Left cardiac atrium (tissue), 4 donors: ENCODE data around the gene PLXNB2. TPM values are rescaled to one million over a fixed set of nuclear protein-coding genes. Genes with fewer than 3 reads are reported as not detected.
"Not testable (repeated sequence)": the region's sequence is repeated elsewhere in the genome, so short reads cannot be mapped to it uniquely, and the experiment has no call there.

ENCODE experiments used
- ATAC-seq, 2 donors: fragments of 200-7000 bp; cut with Tn5 transposase; one replicate each; pipeline ENCODE4 v1.9.1; 2020; ENCODE audit warnings: mild to moderate bottlenecking in 2 of 2, moderate library complexity in 2 of 2
- DNase-seq: peaks from one replicate; pipeline ENCODE4 v3.0.0-alpha.2; 2020
- intact Hi-C, 2 donors: fragments of 100-400 bp; cut with DNase I; formaldehyde crosslinking; loops; one replicate each; pipeline versions ENCODE4 v1.14.1 to v1.15.1; 2022 to 2023
- total RNA-seq, 2 donors: library from RNA; stranded (reverse); fragmentation: NEBNext Ultra II Directional; extraction: Animal tissue kit (Norgen Biotek cat#: 25700); gene quantifications; one replicate each; pipeline ENCODE4 v1.2.1, GENCODE V29; 2021
- donor health status: DM: no; HTN: yes; CAD: no.
- donor health status: DM: no; HTN: yes; CAD: no; lungs with severe emphysema.
- donor health status: DM: yes; HTN: yes; CAD: no.
- donor health status: Dilated cardiomyopathy.

The PLXNB2 gene
- total RNA-seq, 2 donors from 2014 or later: 76.2 to 91.5 TPM

DNA sequence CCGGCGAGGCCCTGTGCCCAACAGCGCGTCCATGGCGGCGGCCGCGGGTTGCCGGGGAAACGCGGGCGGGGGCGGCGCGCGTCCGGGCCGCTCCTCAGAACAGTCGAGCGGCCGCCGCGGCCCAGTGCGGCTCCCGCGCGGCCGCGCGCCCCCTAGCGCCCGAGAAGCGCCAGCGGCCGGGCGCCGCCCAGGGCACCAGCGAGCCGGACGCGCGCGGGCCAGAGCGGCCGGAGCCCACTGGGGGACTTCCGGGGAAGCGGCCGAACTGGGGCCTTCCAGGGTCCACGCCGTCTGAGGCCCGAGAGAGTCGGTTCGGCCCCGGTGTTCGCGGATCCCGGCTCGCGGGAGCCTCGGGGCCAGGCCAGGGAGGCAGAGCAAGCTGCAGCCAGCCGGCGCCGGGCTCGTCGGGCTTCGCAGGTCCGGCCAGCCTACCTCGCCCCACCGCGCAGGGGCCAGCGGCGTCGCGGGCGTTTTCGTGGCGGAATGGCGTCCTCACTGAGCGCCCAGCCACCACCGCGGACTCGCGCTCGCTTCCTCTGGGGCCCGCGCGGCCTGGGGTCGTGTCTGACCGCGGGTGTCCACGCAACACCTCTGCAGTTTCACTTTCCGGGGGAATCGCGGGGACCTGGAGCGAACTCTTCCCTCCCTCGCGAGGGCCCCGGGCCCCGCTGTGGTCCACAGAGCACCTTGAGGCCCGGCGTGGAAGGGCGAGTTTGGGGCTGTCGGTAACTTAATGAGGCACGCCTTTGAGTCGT lies 19.7 kb upstream of the PLXNB2 start, which contains the start of gene DENND6B:
Gene DENND6B, minus strand, starts transcription at position 57 of the 755 bp plus-strand sequence. Its CDS starts 24 bp downstream, at position 33.
- intact Hi-C loops: loop anchor here in 1 of 2 donors (5.0 kb wide), 1 partner anchor 50 kb away; no protein-coding TSS in a partner anchor
- ATAC-seq (peak; percentile 95 to 97), DNase-seq (peak; percentile 87)

DNA sequence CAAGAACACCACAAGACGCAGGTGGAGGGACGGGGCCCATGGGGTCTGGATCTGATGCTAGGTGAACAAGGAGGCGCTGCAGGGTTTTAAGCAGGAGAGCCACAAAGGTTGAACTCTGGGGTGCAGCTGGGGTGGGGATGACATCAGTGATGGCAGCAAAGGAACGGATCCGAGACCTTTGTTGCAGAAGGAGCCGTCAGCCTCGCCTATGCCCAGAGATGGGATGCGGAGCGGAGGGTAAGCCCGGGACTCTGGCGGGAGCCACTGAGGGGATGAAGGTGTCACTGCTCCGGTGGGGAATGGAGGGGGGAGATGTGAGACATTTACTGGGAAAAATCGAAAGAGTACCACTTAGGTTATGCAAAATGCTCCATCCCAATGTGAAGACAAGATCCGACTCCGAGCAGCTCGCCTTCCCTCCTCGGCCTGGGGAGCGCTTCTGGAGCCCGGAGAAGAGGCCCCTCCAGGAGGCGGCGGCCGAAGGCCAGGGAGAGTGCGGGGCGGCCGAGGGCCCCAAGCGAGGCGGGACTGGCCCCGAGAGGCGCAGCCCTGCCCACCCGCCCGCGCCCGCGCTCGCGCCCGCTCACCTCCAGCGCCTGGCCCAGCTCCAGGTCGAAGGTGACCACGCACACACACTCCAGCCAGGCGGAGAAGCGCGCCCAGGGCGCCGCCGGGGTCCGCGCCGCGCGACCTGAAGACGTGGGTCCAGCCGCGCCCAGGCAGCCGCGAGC lies 18.9 kb upstream of the PLXNB2 start:
- intact Hi-C loops: loop anchor here in 1 of 2 donors (5.0 kb wide), 1 partner anchor 49 kb away; no protein-coding TSS in a partner anchor
- no peak for ATAC-seq
- no peak for DNase-seq

DNA sequence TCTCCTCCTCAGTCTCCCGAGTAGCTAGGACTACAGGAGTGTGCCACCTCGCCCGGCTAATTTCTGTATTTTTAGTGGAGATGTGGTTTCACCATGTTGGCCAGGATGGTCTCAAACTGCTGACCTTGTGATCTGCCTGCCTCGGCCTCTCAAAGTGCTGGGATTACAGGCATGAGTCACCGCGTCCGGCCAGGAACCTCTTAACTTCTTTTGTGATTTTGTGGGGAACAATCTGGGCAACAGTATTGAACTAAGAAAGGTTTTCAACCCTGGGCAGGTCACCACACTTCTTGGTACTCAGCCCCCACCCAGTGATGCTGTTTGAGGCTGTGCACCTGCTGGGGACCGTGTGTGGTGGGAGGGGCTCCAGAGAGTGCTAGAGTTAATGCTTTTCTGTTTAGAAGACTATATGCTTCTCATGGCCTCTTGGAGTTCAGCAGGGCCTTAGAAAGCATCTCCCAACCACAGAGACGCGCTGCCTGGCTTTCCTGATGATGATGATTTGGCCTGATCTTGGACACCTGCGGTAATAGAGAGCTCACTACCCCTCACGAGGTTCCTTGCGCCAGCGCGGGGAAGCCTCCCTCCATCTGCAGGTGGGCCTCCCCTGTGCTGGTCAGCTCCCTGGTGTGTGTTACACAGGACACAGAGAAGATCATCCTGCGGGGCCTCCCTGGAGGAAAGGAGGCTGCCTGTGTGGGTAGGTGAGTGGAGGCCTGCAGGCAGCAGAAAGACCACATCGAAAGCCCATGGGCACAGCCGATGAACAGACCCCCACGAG lies 18.2 kb upstream of the PLXNB2 start:
- intact Hi-C loops: loop anchor here (2.0 to 5.0 kb wide), 2 partner anchors 48 to 49 kb away; no protein-coding TSS in a partner anchor
- DNase-seq: no peak
- ATAC-seq: no peak

DNA sequence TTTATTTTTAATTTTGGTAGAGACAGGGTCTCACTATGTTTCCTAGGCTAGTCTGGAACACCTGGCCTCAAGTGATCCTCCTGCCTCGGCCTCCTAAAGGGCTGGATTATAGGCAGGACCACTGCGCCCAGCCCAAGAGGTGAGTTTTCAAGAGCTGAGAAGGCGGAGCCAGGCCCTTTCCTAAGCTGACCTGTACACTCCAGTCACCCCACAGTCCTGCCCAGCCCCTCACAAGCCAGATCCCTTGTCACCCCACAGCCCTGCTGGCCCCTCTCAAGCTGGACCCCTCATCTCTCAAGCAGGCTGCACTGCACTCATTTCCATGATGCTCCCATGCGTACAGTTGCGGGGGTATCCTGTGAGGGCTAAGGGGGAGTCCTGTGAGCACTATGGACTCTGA lies 16.5 kb upstream of the PLXNB2 start:
- ATAC-seq: no peak

DNA sequence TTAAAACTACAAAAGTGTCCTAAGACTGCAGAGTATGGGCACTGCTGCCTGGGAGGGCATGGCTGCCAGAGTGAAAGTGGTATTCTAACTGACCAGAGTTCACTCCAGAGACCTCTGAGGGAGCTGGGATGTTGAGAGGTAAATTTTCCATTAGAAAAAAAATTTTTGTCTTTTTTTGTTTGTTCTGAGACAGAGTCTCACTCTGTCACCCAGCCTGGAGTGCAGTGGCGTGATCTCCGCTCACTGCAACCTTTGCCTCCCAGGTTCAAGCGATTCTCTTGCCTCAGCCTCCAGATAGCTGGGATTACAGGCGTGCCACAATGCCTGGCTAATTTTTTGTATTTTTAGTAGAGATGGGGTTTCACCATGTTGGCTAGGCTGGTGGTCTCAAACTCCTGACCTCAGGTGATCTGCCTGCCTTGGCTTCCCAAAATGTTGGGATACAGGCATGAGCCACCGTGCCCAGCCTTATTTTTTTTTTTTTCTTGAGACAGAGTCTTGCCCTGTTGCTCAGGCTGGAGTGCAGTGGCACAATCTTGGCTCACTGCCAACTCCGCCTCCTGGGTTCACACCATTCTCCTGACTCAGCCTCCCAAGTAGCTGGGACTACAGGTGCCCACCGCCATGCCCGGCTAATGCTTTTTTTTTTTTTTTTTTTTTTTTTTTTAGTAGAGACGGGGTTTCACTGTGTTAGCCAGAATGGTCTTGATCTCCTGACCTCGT lies 15.1 kb upstream of the PLXNB2 start:
- intact Hi-C loops: not testable (repeated sequence)

More for the DNA sequence above, 16.5 kb upstream of the PLXNB2 start:
- intact Hi-C loops: loop anchor here in 1 of 2 donors (2.0 kb wide), 1 partner anchor 47 kb away; no protein-coding TSS in a partner anchor
- DNase-seq: no peak

DNA sequence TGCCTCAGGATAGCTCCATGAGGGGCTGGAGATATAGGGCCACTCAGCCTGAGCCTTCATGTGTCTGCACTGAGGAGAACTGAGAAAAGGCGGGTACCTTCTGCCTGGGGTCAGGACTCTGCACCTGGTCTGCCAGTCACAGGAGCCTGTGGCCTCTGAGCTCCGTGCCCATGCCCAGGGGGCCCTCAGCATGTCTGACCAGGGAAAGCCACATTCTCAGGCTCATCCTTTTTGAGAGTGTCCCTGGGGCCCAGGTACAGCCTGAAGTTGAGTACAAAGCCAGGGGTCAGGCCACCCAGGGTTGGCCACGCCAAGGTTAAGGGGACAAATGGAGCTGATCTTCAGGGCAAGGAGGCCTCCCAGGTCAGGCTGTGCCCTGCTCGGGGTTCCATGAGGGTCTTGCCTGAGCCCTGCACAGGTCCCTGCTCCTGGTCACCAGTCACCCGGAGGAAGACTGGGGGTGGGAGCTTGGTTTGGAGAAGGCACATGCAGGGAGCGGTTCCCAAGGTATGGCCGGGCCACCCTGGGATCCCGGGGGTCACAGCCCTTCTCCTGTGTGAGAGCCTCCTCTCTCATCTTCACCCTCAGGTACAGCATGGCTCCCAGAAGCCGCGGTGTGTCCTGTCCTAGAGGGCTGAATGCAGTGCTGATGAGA lies 13.4 kb upstream of the PLXNB2 start:
- intact Hi-C loops: no loop called here
- DNase-seq: no peak
- no peak for ATAC-seq

More for the DNA sequence above, 15.1 kb upstream of the PLXNB2 start:
- DNase-seq, ATAC-seq: not testable (repeated sequence)

DNA sequence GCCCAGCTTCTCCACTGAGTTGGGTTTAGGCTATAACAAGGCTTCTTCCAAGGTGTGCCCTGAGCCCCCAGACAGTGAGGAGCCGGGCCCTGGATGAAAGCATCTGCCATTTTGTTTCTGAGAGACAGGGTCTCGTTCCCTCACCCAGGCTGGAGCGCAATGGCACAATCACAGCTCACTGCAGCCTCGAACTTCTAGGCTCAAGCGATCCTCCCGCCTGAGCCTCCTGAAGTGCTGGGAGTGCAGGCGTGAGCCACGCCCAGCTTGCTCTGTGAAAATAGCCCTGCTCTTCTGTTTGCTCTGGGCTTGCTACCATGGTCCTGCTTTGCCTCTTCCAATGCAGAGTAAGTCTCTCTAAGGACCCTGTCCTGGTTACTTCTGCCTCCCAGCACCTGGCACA lies 12.7 kb upstream of the PLXNB2 start:
- intact Hi-C loops: no loop called here
- no peak for DNase-seq
- no peak for ATAC-seq

DNA sequence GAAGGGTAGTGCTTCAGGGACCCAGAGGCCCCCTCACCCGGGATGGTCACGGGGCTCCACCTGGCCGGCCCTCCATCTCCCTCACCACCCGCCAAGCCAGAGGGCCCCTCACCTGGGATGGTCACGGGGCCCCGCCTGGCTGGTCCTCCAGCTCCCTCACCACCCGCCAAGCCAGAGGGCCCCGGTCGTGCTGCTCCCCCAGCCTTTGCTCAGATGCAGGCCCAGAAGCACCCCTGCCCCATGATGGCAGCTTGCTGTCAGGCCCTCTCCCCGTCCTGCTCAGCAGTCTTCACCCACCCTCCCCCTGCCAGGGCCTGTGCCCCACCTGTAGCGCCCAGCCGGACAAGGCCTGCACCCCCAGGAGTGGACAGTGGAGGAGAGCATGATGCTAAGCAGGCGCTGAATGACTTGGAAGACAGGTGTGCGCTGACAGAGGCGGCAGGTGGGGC lies 12.1 kb upstream of the PLXNB2 start:
- DNase-seq: no peak
- intact Hi-C loops: no loop called here
- no peak for ATAC-seq

DNA sequence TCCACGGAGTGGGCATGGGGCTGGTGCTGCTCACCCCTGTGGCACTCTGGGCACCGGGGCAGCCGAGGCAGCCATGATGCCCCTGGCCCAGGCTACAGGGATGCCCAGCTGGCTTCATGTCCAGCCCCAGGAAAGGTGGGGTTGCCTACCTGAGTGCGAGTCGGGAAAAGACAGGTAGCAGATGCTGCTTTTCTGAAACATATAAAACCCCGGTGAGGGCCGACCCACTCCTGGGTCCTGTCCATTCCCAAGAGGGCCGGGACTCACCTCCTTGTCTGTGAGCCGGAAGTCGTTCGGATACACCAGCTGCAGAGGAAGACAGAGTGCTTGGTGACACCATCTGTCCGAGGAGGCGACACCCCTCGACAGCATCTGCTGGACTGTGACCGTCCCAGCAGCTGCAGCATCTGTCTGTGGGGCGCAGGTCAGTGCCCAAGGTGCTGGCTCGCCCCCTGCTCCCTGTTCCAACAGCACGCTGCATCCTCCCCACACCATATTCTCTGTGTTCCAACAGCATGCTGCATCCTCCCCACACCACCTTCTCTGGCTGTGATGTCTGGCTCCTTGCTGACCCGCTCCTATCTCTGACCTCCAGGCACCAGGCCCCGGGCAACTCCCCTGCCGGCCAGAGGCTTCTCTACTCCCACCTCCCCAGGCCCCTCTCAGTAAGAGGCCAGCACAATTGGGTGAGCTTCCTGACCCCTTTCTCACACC lies 11.4 kb upstream of the PLXNB2 start:
- intact Hi-C loops: no loop called here
- DNase-seq: no peak
- ATAC-seq: no peak

DNA sequence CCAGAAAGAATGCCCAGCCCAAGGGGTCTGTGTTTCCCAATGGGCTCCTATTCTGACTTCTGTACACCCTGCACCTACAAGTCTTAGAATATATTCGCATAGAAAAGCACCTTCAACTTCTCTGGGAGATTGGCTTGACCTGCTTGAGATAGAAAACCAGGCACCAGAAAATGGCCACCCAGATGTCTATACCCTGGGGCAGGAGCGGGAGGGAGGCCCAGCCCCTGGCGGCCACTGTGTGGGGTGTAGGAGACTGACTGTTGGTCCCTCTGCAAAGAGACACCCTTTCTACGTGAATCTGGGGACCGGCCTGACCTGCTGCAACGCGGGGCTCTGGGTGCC lies 10.9 kb upstream of the PLXNB2 start:
- intact Hi-C loops: no loop called here
- no peak for ATAC-seq

DNA sequence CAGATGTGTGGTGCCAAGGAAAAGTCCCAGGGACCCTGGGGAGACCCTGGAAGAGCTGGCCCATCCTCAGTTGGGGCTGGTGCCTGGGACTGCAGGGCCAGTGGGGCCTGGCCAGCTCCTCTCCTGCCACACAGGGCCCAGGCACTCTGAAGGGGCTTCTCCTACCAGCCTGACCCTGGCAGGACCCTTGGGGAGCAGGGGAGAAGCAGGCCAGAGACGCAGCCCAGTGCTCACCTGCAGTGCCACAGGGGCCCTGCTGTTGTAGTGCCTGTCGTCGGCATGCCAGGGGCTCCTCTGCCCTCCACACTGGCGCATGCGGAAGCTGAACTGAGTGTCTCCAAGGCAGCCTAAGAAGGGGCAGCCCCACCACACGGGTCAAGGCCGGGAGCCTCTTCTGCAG lies 10.2 kb upstream of the PLXNB2 start:
- intact Hi-C loops: no loop called here
- no peak for ATAC-seq
- DNase-seq: no peak

More for the DNA sequence above, 10.9 kb upstream of the PLXNB2 start:
- DNase-seq: no peak

DNA sequence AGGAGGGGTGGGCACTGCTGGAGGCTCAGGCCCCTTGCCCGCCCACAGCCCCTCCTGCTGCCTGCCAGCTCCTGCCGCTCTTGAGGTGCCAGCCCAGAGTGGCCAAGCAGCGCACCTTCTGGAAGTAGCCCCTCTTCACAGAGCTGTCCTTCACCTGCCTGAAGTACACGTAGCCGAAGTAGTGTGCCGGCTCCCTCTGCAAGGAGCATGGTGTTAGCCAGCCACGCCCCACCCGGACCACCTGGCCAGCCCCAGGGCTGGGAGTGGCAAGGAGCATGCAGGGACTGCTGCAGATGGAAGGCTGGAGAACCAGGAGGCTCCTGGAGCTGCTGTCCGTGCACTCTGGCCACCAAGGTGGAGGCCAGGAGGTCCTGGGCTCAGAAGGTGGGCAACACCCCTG lies 9.7 kb upstream of the PLXNB2 start:
- no peak for ATAC-seq
- intact Hi-C loops: no loop called here
- DNase-seq: no peak

DNA sequence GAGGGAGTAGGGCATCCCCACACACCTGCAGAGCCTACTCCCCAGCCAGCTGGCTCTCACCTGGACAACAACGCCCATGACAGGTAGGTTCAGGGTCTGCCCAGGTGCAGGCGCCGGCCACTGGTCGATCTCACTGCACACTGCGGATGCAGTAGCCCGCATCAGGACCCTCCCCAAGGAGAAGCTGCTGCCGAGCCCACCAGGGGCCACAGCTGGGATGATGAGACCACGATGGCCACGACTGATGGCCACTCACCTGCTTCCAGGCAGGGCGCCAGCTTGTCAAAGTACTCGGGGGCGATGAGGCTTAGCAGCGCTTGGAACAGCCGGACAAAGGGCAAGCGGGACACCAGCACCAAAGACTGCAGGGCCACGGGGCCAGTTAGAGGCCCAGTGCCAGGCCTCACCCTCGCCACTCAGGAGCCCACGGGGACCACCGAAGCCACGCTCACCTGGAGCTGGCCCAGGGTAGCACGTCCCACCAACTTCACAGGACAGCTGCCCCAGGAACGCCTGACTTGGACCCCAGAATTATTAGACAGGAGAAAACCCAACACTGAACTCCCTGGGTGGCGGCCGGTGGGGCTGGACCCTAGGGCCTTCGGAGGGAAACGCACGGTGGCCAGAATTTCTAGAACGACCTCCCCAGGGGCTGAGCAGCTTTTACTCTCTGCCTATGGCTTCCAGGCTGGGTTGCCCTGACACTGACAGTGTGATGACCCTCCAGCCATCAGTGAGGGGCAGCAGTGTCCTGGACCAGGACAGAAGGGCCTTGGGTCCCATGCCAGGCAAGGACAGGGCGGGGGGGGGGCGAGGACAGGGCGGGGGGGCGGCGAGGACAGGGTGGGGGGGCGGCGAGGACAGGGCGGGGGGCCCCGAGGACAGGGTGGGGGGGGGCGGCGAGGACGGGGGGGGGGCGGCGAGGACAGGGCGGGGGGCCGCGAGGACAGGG lies 8.9 kb upstream of the PLXNB2 start:
- intact Hi-C loops: no loop called here
- no peak for DNase-seq
- ATAC-seq: no peak

DNA sequence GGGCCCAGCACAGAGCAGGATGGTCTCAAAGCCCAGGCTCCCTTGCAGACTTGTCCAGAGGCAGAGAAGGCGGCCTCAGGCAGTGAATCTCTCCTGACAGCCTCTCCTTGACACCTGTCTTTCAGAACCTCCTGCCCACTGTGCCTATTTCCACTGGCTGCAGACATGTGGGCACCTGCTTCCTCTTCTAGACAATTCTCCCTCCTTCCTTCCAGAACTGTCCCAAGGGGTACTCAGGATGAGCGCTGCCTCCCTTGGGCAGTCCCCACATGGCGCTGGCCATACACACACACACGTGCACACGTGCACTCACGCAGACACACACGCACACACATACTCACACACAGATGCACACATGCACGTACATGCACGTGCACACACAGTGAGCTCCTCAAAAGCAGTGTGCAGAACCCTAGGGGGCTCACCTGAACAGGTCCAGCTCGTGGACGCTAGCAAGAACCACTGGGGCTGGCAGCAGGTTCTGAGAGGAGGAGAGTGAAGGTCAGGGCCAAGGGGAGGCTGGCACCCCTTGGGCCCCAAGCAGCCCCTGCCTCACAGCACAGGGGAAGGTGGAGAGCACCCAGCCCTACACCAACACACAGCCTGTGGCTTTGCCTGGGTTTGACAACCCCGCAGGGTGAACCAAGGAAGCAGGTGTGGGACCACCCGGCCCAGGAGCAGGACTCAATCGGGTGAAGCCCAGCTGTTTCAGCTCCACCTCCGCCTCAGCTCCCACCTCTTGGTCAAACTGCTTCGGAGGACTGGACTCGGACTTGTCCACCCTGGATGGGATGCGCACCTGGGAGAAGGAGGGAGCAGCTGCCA lies 8.1 kb upstream of the PLXNB2 start:
- no peak for ATAC-seq
- DNase-seq: no peak
- intact Hi-C loops: no loop called here

DNA sequence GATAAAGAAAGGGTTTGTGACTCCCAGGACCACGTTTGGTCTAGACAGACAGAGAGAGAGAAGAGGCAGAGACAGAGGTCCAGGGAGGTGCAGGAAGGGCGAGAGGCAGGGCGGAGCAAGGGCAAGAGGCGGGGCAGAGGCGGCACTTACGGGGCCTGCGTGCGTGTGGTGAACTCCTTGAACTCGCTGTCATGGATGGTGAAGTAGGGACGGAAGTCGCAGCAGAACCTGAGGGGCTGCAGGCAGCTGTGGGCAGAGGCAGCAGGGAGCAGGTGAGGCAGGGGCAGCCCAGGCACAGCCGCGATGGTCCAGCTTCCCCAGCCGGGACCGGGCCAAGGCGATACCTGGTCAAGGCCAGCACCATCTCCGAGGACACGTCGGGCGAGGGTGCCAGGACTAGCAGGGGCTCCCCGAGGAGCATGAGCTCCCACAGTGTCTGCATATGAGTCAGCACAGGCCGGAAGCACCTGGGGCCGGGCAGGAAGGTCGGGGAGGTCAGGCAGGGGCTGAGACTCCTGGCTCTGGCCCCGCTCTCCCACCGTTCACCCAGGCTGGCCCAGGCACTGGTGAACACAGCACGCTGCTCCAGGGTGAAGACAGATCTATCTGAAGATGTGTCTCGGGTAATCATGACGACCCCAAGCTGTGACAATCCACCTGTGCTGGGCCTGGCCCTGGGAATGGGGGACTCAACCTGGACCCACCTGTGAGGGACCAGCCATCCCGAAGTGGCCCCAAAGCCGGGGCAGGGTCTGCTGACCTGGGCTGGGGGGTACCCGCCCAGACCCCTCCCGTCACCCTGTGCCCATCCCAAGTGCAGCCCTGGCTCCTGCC lies 7.2 kb upstream of the PLXNB2 start:
- ATAC-seq (peak; percentile 43 to 56), DNase-seq (peak; percentile 54)
- intact Hi-C loops: no loop called here
